SK-N-SH treated with all-trans-retinoic acid at 6 μM for 48 hours (cell line): ENCODE results near the gene KCNMA1.

Experiments
- ATAC-seq: fragments of 200-7000 bp; cut with Tn5 transposase; 3 replicates; pipeline ENCODE4 v1.9.1; 2020; ENCODE audit warnings: mild to moderate bottlenecking, moderate library complexity
- ARNTL ChIP-seq: fragments of 450-650 bp; formaldehyde crosslinking; IDR thresholded peaks from 2 replicates; pipeline ENCODE4 v1.5.0; 2020; ENCODE audit warnings: low read depth, mild to moderate bottlenecking, moderate library complexity, borderline replicate concordance
- BACH2 ChIP-seq: fragments of 250-450 bp; sonication (Bioruptor Pico); IDR thresholded peaks from 2 replicates; pipeline ENCODE4 v1.9.0; 2021; ENCODE audit warnings: mild to moderate bottlenecking, borderline replicate concordance
- CREB5 ChIP-seq: fragments of 250-450 bp; sonication (Bioruptor Pico); IDR thresholded peaks from 2 replicates; pipeline ENCODE4 v1.5.1; 2020; ENCODE audit warnings: low read depth, mild to moderate bottlenecking, moderate library complexity
- CSDC2 ChIP-seq: fragments of 250-450 bp; sonication (Bioruptor Pico); IDR thresholded peaks from 2 replicates; pipeline ENCODE4 v1.5.0; 2020; ENCODE audit warnings: mild to moderate bottlenecking, moderate library complexity
- ESRRG ChIP-seq: fragments of 250-450 bp; sonication (Bioruptor Pico); IDR thresholded peaks from 2 replicates; pipeline ENCODE4 v1.6.1; 2021; ENCODE audit warnings: mild to moderate bottlenecking
- GLIS3 ChIP-seq: fragments of 250-450 bp; sonication (Bioruptor Pico); IDR thresholded peaks from 2 replicates; pipeline ENCODE4 v1.5.0; 2020; ENCODE audit warnings: mild to moderate bottlenecking, moderate library complexity
- ISL1 ChIP-seq: fragments of 250-450 bp; sonication (Bioruptor Pico); IDR thresholded peaks from 2 replicates; pipeline ENCODE4 v2.1.2; 2022; ENCODE audit warnings: mild to moderate bottlenecking, moderate library complexity
- OSR1 ChIP-seq: fragments of 250-450 bp; sonication (Bioruptor Pico); IDR thresholded peaks from 2 replicates; pipeline ENCODE4 v1.8.0; 2022; ENCODE audit warnings: moderate library complexity, mild to moderate bottlenecking, inconsistent platforms
- PPARA ChIP-seq: fragments of 250-450 bp; sonication (Bioruptor Pico); IDR thresholded peaks from 2 replicates; pipeline ENCODE4 v1.5.0; 2020; ENCODE audit warnings: mild to moderate bottlenecking, borderline replicate concordance
- RARB ChIP-seq: fragments of 250-450 bp; sonication (Bioruptor Pico); IDR thresholded peaks from 2 replicates; pipeline ENCODE4 v1.8.0; 2021; ENCODE audit warnings: mild to moderate bottlenecking, moderate library complexity
- SNAI2 ChIP-seq: fragments of 250-450 bp; sonication (Bioruptor Pico); IDR thresholded peaks from 2 replicates; pipeline ENCODE4 v1.5.0; 2020; ENCODE audit warnings: mild to moderate bottlenecking, moderate library complexity
- TCF4 ChIP-seq: fragments of 250-450 bp; sonication (Bioruptor Pico); IDR thresholded peaks from 2 replicates; pipeline ENCODE4 v1.8.0; 2021; ENCODE audit warnings: mild to moderate bottlenecking, moderate library complexity, borderline replicate concordance
- TOX ChIP-seq: fragments of 250-450 bp; sonication (Bioruptor Pico); IDR thresholded peaks from 2 replicates; pipeline ENCODE4 v1.8.0; 2021; ENCODE audit warnings: mild to moderate bottlenecking, moderate library complexity, borderline replicate concordance
- ZC3H10 ChIP-seq: fragments of 250-450 bp; sonication (Bioruptor Pico); IDR thresholded peaks from 2 replicates; pipeline ENCODE4 v1.5.1; 2021; ENCODE audit warnings: mild to moderate bottlenecking, moderate library complexity
- ZFP3 ChIP-seq: fragments of 250-450 bp; sonication (Bioruptor Pico); IDR thresholded peaks from 2 replicates; pipeline ENCODE4 v1.5.0; 2020; ENCODE audit warnings: mild to moderate bottlenecking, moderate library complexity
- ZFP30 ChIP-seq: fragments of 450-650 bp; formaldehyde crosslinking; IDR thresholded peaks from 2 replicates; pipeline ENCODE4 v1.5.0; 2022; ENCODE audit warnings: mild to moderate bottlenecking, moderate library complexity
- ZNF565 ChIP-seq: fragments of 450-650 bp; formaldehyde crosslinking; conservative IDR thresholded peaks from 2 replicates; pipeline ENCODE4 v1.5.0; 2020; ENCODE audit warnings: low read depth, mild to moderate bottlenecking, moderate library complexity
- ZNF70 ChIP-seq: fragments of 450-650 bp; formaldehyde crosslinking; IDR thresholded peaks from 2 replicates; pipeline ENCODE4 v1.5.0; 2020; ENCODE audit warnings: mild to moderate bottlenecking, moderate library complexity
- ZNF8 ChIP-seq: fragments of 450-650 bp; formaldehyde crosslinking; IDR thresholded peaks from 2 replicates; pipeline ENCODE4 v1.5.0; 2020; ENCODE audit warnings: mild to moderate bottlenecking, moderate library complexity
- TF ChIP-seq, protein P1 (sequence below): fragments of 250-450 bp; sonication (Bioruptor Pico); IDR thresholded peaks from 2 replicates; pipeline ENCODE4 v1.8.0; 2020; ENCODE audit warnings: mild to moderate bottlenecking, moderate library complexity, borderline replicate concordance
- TF ChIP-seq, protein P2 (sequence below): fragments of 250-450 bp; sonication (Bioruptor Pico); IDR thresholded peaks from 2 replicates; pipeline ENCODE4 v1.5.1; 2021; ENCODE audit warnings: mild to moderate bottlenecking, moderate library complexity
- TF ChIP-seq, protein P3 (sequence below): fragments of 250-450 bp; sonication (Bioruptor Pico); IDR thresholded peaks from 2 replicates; pipeline ENCODE4 v1.8.0; 2021; ENCODE audit warnings: low read depth, mild to moderate bottlenecking, moderate library complexity, borderline replicate concordance

Gene KCNMA1

DNA sequence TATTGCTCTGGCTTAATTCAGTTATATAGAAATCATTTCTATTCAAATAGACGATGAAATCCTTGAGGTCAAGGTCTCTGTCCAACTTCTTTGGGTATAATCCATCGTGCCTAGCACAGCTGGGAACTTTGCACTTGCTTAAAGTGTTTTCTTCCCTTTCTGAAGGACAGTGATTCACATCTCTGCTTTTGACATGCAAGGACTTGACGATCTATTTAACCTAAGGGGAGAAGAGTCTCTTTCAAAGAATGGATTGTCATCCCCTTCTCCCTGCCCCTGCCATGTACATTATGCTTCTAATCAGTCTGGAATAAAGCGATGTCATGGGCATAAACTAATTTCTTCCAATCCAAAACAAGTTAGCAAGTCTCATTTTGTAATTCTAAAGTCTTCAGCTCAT lies 488.6 kb downstream of the KCNMA1 start:
- TF ChIP-seq PPARA (CRISPR knock-in tag) = no peak
- TF ChIP-seq ZNF565 = no peak
- TF ChIP-seq TCF4 (CRISPR knock-in tag) = no peak
- no peak for TF ChIP-seq OSR1
- no peak for TF ChIP-seq ZFP30 (CRISPR knock-in tag)
- no peak for TF ChIP-seq TOX (CRISPR knock-in tag)
- TF ChIP-seq, protein P1, sequence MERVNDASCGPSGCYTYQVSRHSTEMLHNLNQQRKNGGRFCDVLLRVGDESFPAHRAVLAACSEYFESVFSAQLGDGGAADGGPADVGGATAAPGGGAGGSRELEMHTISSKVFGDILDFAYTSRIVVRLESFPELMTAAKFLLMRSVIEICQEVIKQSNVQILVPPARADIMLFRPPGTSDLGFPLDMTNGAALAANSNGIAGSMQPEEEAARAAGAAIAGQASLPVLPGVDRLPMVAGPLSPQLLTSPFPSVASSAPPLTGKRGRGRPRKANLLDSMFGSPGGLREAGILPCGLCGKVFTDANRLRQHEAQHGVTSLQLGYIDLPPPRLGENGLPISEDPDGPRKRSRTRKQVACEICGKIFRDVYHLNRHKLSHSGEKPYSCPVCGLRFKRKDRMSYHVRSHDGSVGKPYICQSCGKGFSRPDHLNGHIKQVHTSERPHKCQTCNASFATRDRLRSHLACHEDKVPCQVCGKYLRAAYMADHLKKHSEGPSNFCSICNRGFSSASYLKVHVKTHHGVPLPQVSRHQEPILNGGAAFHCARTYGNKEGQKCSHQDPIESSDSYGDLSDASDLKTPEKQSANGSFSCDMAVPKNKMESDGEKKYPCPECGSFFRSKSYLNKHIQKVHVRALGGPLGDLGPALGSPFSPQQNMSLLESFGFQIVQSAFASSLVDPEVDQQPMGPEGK (CRISPR knock-in tag) = no peak
- no peak for TF ChIP-seq CREB5 (CRISPR knock-in tag)
- no peak for TF ChIP-seq ZFP3
- TF ChIP-seq ZNF8 (CRISPR knock-in tag) = no peak
- ATAC-seq = no peak

- no peak for ATAC-seq
- TF ChIP-seq ZNF565 (no peak), PPARA (CRISPR knock-in tag) (no peak), GLIS3 (CRISPR knock-in tag) (no peak), ESRRG (CRISPR knock-in tag) (no peak), ZNF8 (CRISPR knock-in tag) (no peak), ZFP30 (CRISPR knock-in tag) (no peak), ZNF70 (no peak), CSDC2 (no peak), ZC3H10 (CRISPR knock-in tag) (no peak), TCF4 (CRISPR knock-in tag) (no peak), BACH2 (CRISPR knock-in tag) (no peak), ARNTL (no peak), SNAI2 (CRISPR knock-in tag) (no peak), TOX (CRISPR knock-in tag) (no peak), RARB (CRISPR knock-in tag) (no peak)
- TF ChIP-seq, protein P1 (CRISPR knock-in tag) = no peak
- TF ChIP-seq, protein P2, sequence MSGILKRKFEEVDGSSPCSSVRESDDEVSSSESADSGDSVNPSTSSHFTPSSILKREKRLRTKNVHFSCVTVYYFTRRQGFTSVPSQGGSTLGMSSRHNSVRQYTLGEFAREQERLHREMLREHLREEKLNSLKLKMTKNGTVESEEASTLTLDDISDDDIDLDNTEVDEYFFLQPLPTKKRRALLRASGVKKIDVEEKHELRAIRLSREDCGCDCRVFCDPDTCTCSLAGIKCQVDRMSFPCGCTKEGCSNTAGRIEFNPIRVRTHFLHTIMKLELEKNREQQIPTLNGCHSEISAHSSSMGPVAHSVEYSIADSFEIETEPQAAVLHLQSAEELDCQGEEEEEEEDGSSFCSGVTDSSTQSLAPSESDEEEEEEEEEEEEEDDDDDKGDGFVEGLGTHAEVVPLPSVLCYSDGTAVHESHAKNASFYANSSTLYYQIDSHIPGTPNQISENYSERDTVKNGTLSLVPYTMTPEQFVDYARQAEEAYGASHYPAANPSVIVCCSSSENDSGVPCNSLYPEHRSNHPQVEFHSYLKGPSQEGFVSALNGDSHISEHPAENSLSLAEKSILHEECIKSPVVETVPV (CRISPR knock-in tag) = no peak
- TF ChIP-seq, protein P3, sequence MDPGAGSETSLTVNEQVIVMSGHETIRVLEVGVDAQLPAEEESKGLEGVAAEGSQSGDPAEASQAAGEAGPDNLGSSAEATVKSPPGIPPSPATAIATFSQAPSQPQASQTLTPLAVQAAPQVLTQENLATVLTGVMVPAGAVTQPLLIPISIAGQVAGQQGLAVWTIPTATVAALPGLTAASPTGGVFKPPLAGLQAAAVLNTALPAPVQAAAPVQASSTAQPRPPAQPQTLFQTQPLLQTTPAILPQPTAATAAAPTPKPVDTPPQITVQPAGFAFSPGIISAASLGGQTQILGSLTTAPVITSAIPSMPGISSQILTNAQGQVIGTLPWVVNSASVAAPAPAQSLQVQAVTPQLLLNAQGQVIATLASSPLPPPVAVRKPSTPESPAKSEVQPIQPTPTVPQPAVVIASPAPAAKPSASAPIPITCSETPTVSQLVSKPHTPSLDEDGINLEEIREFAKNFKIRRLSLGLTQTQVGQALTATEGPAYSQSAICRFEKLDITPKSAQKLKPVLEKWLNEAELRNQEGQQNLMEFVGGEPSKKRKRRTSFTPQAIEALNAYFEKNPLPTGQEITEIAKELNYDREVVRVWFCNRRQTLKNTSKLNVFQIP (CRISPR knock-in tag) = no peak
Measured at GRCh38 chr10:77147871-77148270, 489.7 kb downstream of the KCNMA1 start.

DNA sequence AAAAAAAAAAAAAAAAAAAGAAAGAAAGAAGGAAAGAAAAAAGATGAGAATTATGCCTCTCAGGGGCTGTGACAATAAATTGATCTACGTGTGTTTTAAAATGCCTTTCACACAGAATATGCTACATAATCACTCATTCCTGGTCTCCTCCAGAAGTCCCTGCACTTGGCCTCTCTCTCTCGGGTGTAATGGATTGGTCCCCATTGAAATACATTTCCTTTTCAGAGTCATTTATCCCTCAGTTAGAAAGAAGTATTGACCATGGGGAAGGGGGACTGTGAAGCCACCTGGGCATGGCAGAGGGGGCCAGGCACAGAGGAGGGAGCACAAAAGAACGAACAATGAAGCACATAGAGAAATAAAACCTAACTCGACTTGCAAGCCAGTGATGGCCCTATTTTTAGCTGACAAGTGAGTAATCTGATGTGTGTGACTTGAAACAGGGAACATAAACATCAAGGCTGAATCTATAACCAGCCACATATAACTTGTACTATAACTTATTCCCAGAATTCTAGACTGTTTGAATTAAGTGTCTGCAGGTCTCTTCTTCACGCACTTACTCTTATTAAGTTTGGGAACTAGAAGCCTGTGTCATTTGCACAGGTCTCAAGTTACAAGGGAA lies 490.8 kb downstream of the KCNMA1 start:
- no peak for TF ChIP-seq TOX (CRISPR knock-in tag)
- no peak for TF ChIP-seq ESRRG (CRISPR knock-in tag)
- TF ChIP-seq BACH2 (CRISPR knock-in tag) = no peak
- no peak for TF ChIP-seq ZFP3
- TF ChIP-seq ZFP30 (CRISPR knock-in tag) = no peak
- TF ChIP-seq ISL1 (CRISPR knock-in tag) = no peak
- no peak for TF ChIP-seq CREB5 (CRISPR knock-in tag)
- no peak for TF ChIP-seq ARNTL
- TF ChIP-seq ZC3H10 (CRISPR knock-in tag) = no peak
- TF ChIP-seq OSR1 = no peak
- TF ChIP-seq ZNF565 = no peak
- TF ChIP-seq ZNF70 = no peak
- TF ChIP-seq, all 23 proteins: peak for 0
- peak; percentile 27; the same call in 2 of the 3 replicates for ATAC-seq
